HG03558 (cell line): Measurements from ENCODE around the gene KRT8.
"Not testable (repeated sequence)": the region's sequence is repeated elsewhere in the genome, so short reads cannot be mapped to it uniquely, and the experiment has no call there.

Experiments
- ATAC-seq: cut with Tn5 transposase; IDR thresholded peaks from one replicate; pipeline ENCODE4 v1.9.1; 2021; ENCODE audit warnings: moderate number of reproducible peaks; ENCODE audit not compliant: unreplicated experiment; ENCODE audit errors: extremely low read depth

Gene KRT8

GRCh38 chr12:52904509-52905300 is at the start of gene KRT8:
Gene KRT8 (minus strand): TSS chr12:52905076. CDS start chr12:52904981, 95 bp downstream.
- ATAC-seq = not testable (repeated sequence)

DNA sequence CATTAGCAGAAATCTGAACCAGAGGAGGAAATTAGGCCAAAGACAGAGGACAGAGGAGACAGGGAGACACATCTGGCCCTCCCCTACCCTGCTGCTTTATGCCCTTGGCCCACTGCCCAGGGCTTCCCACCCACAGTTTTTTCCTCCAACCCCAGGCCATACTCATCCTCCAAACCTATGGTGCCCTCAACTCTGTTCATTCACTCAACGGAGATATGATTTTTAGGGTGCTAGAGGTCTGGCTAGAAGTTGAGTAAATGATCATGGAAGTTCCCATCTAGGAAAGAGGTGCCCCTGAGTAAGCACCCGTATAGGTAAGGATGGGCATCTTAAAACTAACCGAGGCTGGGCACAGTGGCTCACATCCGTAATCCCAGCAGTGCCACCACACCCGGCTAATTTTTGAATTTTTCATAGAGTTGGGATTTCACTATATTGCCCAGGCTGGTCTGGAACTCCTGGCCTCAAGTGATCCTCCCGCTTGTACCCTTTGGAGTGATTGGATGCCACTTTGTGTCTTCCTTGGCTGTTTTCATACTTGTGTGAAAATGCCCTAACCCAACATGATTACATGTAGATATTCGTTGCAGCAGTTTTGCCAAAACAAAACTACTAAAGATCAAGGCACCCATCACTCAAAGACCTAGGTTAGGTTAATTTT is 48.4 kb upstream of the KRT8 start:
- no peak for ATAC-seq

- ATAC-seq = no peak
Measured at GRCh38 chr12:52952076-52952801, 47.4 kb upstream of the KRT8 start.

- ATAC-seq = no peak
Measured at GRCh38 chr12:52951640-52952039, 46.8 kb upstream of the KRT8 start.

- ATAC-seq = no peak
Measured at GRCh38 chr12:52951126-52951525, 46.2 kb upstream of the KRT8 start.

DNA sequence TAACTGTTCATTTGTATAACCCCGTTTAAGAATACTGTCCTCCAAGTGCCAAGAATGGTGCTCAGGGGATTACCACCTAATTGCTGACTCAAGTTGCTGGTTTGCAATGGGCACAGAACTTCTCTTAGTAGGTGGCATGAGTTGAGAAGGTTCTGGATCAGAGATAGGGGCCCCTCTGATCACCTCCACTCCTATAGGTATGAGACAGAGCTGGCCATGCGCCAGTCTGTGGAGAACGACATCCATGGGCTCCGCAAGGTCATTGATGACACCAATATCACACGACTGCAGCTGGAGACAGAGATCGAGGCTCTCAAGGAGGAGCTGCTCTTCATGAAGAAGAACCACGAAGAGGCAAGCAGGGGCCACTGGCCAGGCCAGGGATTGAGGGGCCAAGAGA is 45.7 kb upstream of the KRT8 start:
- ATAC-seq = no peak

DNA sequence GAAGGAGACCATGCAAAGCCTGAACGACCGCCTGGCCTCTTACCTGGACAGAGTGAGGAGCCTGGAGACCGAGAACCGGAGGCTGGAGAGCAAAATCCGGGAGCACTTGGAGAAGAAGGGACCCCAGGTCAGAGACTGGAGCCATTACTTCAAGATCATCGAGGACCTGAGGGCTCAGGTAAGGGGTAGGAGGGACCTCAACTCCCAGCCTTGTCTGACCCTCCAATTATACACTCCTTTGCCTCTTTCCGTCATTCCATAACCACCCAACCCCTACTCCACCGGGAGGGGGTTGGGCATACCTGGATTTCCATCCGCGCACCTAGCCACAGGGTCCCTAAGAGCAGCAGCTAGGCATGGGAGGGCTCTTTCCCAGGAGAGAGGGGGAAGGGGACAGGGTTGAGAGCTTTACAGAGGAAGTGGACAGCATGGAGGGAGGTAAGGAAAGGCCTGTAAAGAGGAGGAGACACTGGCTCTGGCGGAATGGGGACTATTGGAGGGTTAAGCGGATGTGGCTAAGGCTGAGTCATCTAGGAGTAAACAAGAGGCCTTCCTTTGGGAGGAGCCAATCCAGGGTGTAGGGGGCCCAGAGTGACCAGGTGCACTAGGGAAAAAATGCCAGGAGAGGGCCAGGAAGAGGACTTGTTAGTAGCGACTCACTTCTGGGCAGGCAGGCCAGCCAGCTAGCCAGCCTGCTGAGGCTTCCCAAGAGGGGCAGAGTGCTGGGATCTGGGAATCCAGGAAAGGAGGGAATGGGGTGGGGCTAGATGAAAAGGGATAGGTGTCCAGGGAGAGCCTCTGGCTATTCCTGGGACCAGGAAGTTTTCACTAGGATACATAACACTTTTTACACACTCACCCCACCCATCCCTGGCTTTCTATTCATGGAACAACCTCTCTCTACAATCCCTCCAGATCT is 44.8 kb upstream of the KRT8 start:
- no peak for ATAC-seq

- no peak for ATAC-seq
Measured at GRCh38 chr12:52947738-52948423, 43.0 kb upstream of the KRT8 start.

DNA sequence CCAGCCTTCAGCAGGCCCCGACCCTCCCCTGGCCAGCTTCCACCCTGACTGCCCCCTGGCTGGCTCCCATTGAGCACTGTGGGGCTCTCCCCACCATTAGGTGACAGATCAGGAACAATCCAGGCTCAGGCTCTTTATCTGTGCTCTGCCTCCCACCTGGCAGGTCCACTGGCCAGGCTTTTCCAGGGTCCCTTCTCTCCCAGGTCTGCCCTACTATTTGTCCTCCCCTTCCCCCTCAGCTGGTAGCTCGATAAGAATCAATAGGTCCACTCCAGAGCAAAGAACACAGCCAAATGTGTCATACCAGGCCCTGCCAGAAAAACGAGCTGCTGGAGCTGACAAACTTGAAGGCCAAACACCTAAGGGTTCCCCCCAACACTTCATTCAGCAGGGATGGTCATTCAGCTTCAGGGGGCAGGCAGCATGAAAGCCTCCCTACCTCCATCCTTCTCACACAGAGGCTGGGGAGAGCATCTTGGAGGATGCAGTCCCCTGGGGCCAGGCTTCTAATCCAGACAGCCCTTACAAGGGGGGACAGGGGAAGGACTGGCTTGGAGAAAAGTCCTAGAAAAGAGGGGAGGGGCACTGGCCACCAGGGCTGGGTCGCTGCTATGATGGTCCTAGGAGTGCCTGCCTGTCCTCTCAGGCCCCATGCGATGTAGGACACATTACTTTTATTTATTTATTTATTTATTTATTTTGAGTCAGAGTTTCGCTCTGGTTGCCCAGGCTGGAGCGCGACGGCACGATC is 42.1 kb upstream of the KRT8 start:
- no peak for ATAC-seq

GRCh38 chr12:52946334-52946733 is 41.5 kb upstream of the KRT8 start:
- no peak for ATAC-seq

DNA sequence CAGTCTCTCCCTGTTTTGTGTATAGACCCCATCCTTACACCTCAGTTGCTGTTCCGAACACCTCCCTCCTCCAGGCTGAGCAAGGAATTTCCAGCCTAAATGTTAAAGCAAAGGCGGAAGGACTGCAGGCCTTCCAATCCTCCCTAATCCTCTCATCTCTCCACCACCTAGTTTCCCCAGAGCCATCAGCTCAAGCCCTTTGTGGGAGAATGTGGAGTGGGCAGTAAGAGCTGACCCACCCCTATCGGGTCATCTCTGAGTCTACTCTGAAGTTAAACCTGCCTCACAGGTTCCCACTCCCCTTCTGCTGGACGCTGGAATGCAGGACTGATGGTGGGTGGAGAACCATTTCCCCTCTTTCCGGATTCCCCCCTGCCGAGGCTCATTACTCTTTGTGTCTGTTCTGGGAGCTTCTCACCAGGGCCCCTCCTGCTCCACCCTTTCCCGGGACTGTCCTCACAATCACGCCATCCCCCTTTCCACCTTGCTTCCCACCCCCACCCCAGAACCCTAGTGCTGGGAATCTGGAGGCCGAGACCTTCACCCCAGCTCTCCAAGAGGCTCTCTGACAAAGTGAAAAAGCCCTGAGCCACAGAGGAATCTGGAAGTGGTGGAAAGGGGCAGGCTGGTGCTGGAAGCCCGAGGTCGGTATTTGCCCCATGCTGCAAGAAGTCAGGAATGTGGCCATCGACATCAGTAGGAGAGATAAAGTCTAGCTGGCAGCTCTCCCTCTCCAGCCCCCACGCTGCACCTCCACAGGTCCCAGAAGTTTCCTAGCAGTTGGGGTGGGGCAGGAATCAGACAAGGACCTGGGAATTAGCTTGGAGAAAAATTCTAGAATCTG is 40.7 kb upstream of the KRT8 start:
- no peak for ATAC-seq

- ATAC-seq = no peak
Measured at GRCh38 chr12:52944683-52945388, 40.0 kb upstream of the KRT8 start.

DNA sequence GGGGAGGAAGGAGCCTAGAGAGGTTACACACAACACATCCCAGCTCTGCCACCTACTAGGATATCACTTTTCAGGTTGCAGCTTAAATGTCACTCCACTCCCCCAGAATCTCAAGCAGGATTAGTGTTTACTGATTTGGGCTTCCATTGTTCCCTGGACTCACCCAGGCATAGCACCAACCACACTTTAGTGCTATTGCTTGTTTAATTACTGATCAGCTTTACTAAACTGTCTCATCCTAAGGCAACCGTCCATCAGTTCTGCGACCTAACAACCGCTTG is 38.0 kb upstream of the KRT8 start:
- no peak for ATAC-seq

GRCh38 chr12:52942066-52942900 is 37.4 kb upstream of the KRT8 start:
- ATAC-seq = no peak

DNA sequence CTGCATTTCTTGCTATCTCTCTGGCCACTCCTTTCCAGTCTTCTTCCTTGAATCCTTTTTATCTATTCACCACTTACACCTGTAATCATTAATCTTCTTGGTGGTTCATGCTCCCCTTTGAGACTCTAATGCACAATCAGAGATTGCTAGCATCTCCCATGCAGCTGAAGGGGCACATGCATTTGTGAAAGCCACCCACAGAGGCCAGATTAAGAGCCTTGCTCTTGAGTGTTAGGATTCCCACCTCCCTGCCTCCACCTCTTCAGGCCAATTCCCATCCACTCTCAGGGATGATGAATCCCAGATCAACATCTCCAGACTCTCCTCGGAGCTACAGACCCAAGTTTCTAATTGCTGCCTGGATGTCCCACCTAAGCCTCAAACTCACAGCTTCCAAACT is 24.7 kb upstream of the KRT8 start:
- ATAC-seq = no peak

DNA sequence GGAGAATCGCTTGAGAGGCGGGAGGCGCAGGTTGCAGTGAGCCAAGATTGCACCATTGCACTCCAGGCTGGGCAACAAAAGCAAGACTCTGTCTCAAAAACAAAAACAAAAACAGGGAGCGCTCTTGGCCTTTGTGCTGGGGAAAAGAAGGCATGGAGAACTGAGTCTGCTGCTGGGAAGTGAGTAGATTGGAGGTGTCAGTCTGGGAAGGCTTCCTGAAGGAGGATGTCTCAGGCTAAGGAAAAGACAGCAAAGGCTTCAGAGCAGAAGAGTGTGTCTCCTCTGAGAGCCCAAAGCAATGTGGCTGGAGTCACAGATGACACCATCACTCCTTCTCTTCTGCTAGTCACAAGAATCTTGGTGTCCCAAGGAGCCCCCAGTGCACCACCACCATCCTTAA is 23.1 kb upstream of the KRT8 start:
- ATAC-seq = no peak
